Activated CD8-positive, alpha-beta T cell treated with anti-CD3 and anti-CD28 coated beads for 36 hours (primary cell): Measurements from ENCODE around the gene PAGR1. TPM values are rescaled to one million over a fixed set of nuclear protein-coding genes. Genes with fewer than 3 reads are reported as not detected.
A peak's percentile ranks its signal among the peaks of the same experiment; 100 is the strongest.

Source experiments
- ATAC-seq: fragments of 200-7000 bp; cut with Tn5 transposase; one replicate; pipeline ENCODE4 v1.10.0; 2021; ENCODE audit warnings: mild to moderate bottlenecking, moderate library complexity
- CTCF ChIA-PET: fragments of 350-600 bp; sonication (Branson Sonifier 250); formaldehyde crosslinking; loops from one replicate; lab custom pipeline; 2021; ENCODE audit warnings: antibody characterized with exemption; lab: Charles Lee
- POLR2A ChIA-PET: fragments of 350-600 bp; sonication (Branson Sonifier 250); formaldehyde crosslinking; loops from one replicate; lab custom pipeline; 2021; ENCODE audit warnings: antibody characterized with exemption; lab: Charles Lee
- DNase-seq: peaks from one replicate; pipeline ENCODE4 v3.0.0-alpha.2; 2020
- H3K27ac Mint-ChIP-seq: one replicate; pipeline ENCODE4 v1.8.0; 2021; ENCODE audit warnings: mild to moderate bottlenecking, mixed read lengths
- H3K27me3 Mint-ChIP-seq: one replicate; pipeline ENCODE4 v1.8.0; 2021; ENCODE audit warnings: mixed read lengths
- H3K36me3 Mint-ChIP-seq: one replicate; pipeline ENCODE4 v1.8.0; 2021; ENCODE audit warnings: low read depth, mixed read lengths
- H3K4me1 Mint-ChIP-seq: one replicate; pipeline ENCODE4 v1.8.0; 2021; ENCODE audit warnings: low read depth, mixed read lengths
- H3K4me3 Mint-ChIP-seq: one replicate; pipeline ENCODE4 v1.8.0; 2021; ENCODE audit warnings: mild to moderate bottlenecking, moderate library complexity, mixed read lengths
- H3K9me3 Mint-ChIP-seq: one replicate; pipeline ENCODE4 v1.8.0; 2021; ENCODE audit warnings: mixed read lengths
- CTCF ChIP-seq: fragments of 200-600 bp; IDR thresholded peaks from one replicate; pipeline ENCODE4 v1.8.0; 2022; ENCODE audit warnings: antibody characterized with exemption, mild to moderate bottlenecking
- intact Hi-C: fragments of 100-400 bp; cut with micrococcal nuclease; formaldehyde crosslinking; loops from one replicate; pipeline ENCODE4 v1.10.0; 2022
- total RNA-seq, 2 experiments: library from RNA; stranded (reverse); gene quantifications; one replicate each; pipeline ENCODE4 v1.2.3, GENCODE V29; 2021

Gene PAGR1
- total RNA-seq, 2 experiments from 2014 or later: 26.8 to 29.0 TPM

GRCh38 chr16:29813644-29814562 lies 2.0 kb upstream of the PAGR1 start:
- no peak for TF ChIP-seq CTCF
- ATAC-seq (no peak), DNase-seq (peak; percentile 24)
- Mint-ChIP-seq H3K27me3 (no peaks in the 10 kb centered on the region), H3K4me1 (peaks cover 64% of the 10 kb centered on the region), H3K4me3 (no peak overlapping the region), H3K36me3 (peaks cover 37% of the 10 kb centered on the region), H3K9me3 (no peaks in the 10 kb centered on the region), H3K27ac (no peak overlapping the region)
- intact Hi-C loops: loop anchor here (10.0 kb wide), 1 partner anchor 109 kb away; no protein-coding TSS in a partner anchor
- ChIA-PET POLR2A (interaction anchor here (0.8 to 9.5 kb wide), 4 partner anchors 8 to 219 kb away, joined by 3 to 167 read pairs (median 4); partner anchors contain the start of genes MVP and PAGR1), CTCF (interaction anchor here (0.7 to 1.4 kb wide), 3 partner anchors 10 to 373 kb away, joined by 3 read pairs; no protein-coding TSS in a partner anchor)

- H3K4me1 Mint-ChIP-seq: peaks cover 70% of the 10 kb centered on the region
- intact Hi-C loops: loop anchor here (10.0 kb wide), 1 partner anchor 110 kb away; no protein-coding TSS in a partner anchor
- no peaks in the 10 kb centered on the region for H3K27me3 Mint-ChIP-seq
- peaks cover 37% of the 10 kb centered on the region for H3K36me3 Mint-ChIP-seq
- ATAC-seq (no peak), DNase-seq (no peak)
- ChIA-PET POLR2A (interaction anchor here (0.8 to 9.5 kb wide), 3 partner anchors 7 to 115 kb away, joined by 3 to 167 read pairs (median 4); partner anchors contain the start of genes MVP and PAGR1), CTCF (interaction anchor here (0.7 to 1.4 kb wide), 2 partner anchors 11 to 372 kb away, joined by 3 read pairs; no protein-coding TSS in a partner anchor)
- H3K4me3 Mint-ChIP-seq: peak overlapping the region; percentile 98
- no peaks in the 10 kb centered on the region for H3K9me3 Mint-ChIP-seq
- no peak for TF ChIP-seq CTCF
- H3K27ac Mint-ChIP-seq: peak overlapping the region; percentile 95
Measured at GRCh38 chr16:29814592-29814991, 1.4 kb upstream of the PAGR1 start.

- Mint-ChIP-seq H3K36me3 (peaks cover 37% of the 10 kb centered on the region), H3K27me3 (no peaks in the 10 kb centered on the region), H3K4me3 (peak overlapping the region; percentile 98), H3K9me3 (no peaks in the 10 kb centered on the region), H3K27ac (peak overlapping the region; percentile 95), H3K4me1 (peaks cover 70% of the 10 kb centered on the region)
- no peak for ATAC-seq
- peak; percentile 74 for DNase-seq
- intact Hi-C loops: loop anchor here (10.0 kb wide), 1 partner anchor 110 kb away; no protein-coding TSS in a partner anchor
- ChIA-PET POLR2A (interaction anchor here (0.9 to 13.9 kb wide), 7 partner anchors 5 to 91 kb away, joined by 3 to 167 read pairs (median 7); partner anchors contain the start of genes MAZ, MVP, PAGR1 and PRRT2), CTCF (interaction anchor here (0.6 to 8.1 kb wide), 24 partner anchors 7 to 960 kb away, joined by 3 to 95 read pairs (median 4); partner anchors contain the start of genes ALDOA, CDIPT, HIRIP3 and TAOK2)
- no peak for TF ChIP-seq CTCF
Measured at GRCh38 chr16:29815032-29815721, 775 bp upstream of the PAGR1 start.

DNA sequence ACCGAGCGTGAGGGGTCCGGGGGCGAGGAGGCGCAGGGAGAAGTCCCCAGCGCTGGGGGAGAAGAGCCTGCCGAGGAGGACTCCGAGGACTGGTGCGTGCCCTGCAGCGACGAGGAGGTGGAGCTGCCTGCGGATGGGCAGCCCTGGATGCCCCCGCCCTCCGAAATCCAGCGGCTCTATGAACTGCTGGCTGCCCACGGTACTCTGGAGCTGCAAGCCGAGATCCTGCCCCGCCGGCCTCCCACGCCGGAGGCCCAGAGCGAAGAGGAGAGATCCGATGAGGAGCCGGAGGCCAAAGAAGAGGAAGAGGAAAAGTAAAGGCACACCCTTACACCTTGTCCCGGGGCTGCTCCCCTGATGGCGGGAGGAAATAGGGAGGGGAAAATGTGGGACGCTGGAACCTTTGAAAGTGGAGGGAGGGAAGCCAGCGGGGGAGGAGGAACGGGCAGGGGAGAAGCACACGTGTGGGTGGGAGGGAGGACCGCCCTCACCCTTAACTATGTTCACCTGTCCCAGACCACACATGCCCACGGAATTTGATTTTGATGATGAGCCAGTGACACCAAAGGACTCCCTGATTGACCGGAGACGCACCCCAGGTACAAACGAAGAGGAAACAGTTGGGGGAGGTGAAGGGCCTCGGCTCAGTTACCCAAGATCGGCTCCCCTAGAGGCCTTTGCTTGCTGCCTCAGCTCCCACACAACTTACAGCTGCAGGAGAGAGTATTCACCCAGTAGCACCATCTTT lies 916 bp downstream of the PAGR1 start:
- DNase-seq (peak; percentile 85), ATAC-seq (peak; percentile 48)
- ChIA-PET POLR2A (interaction anchor here (0.9 to 13.9 kb wide), 7 partner anchors 7 to 116 kb away, joined by 3 to 167 read pairs (median 3); partner anchors contain the start of genes MAZ and PRRT2), CTCF (interaction anchor here (1.0 to 8.1 kb wide), 15 partner anchors 9 to 248 kb away, joined by 3 to 95 read pairs (median 6); partner anchors contain the start of genes ALDOA, CDIPT, HIRIP3 and TLCD3B)
- H3K4me3 Mint-ChIP-seq: peak overlapping the region; percentile 98
- H3K4me1 Mint-ChIP-seq: peaks cover 67% of the 10 kb centered on the region
- peaks cover 28% of the 10 kb centered on the region for H3K36me3 Mint-ChIP-seq
- peak overlapping the region; percentile 95 for H3K27ac Mint-ChIP-seq
- TF ChIP-seq CTCF: no peak
- intact Hi-C loops: loop anchor here (10.0 kb wide), 1 partner anchor 112 kb away; no protein-coding TSS in a partner anchor
- no peaks in the 10 kb centered on the region for H3K9me3 Mint-ChIP-seq
- H3K27me3 Mint-ChIP-seq: no peaks in the 10 kb centered on the region
